HPDE6-E6E7 (cell line): ENCODE measurements around the gene OXSM.

Experiments used
- DNase-seq: peaks from one replicate; pipeline ENCODE4 v3.0.0; 2011; ENCODE audit warnings: missing footprints; ENCODE audit errors: extremely low spot score

OXSM gene

DNA sequence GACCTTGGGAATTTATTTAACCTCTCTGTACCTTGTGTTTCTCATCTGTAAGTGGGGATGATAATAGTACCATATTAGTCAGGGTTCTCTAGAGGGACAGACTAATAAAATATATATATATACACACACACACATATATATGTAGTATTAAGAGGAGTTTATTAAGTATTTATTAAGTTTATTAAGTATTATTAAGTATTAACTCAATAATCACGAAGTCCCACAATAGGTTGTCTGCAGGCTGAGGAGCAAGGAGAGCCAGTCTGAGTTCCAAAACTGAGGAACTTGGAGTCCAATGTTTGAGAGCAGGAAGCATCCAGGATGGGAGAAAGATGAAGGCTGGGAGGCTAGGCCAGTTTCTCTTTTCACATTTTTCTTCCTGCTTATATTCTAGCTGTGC lies 14.8 kb downstream of the OXSM start:
- DNase-seq = no peak

GRCh38 chr3:25812644-25813043 lies 22.8 kb downstream of the OXSM start:
- no peak for DNase-seq

- no peak for DNase-seq
Observed at GRCh38 chr3:25817107-25817506, 27.2 kb downstream of the OXSM start.

GRCh38 chr3:25817638-25818037 lies 27.7 kb downstream of the OXSM start:
- no peak for DNase-seq

GRCh38 chr3:25818335-25818734 lies 28.4 kb downstream of the OXSM start:
- no peak for DNase-seq

DNA sequence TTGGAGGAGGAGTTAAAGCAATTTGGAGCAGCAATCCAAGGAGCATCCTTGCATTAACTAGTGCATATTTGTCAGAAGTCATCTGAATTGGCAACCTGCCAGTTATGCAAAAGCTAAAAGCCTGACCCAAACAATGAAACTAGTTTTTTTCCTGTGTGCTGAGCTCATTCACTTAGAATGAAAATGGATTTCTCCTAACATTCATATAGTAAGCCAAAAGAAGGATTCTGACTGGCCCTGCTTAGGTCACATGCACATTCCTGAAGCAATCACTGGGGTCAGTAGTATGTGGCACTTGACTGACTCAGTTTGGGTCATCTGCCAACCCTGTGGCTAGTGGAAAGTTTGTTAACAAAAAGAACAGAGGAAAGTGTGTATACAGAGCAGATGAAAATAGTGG lies 30.5 kb downstream of the OXSM start:
- DNase-seq = no peak

DNA sequence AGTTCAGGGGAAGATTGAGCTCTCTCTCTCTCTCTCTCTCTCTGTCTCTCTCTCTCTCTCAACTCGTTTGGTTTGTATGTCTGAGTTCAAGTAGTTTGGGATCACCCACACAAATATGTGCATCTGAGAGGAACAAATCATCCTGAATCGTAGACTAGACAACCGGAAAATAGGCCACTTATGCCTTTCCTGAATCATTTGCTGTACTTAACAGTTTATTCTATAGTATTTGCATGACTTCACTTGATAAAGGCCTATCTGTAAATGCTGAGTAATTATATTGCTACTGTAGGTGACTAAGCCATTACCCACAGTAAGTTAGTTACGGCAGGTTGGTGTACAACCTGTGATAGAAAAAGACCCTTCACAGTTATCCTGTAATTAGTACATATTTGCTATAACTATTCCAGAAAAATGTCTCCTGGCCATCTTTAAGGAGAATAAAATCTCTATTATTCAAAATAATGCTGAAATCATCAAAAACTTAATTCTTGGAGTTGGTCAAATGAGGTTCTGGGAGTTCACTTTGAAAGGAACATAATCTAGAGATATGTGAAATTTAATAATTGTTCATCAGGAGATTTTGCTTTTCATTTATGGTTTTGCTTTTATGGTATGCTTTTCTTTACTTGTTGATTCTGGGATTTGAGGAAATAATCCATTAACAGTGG lies 31.1 kb downstream of the OXSM start:
- no peak for DNase-seq

DNA sequence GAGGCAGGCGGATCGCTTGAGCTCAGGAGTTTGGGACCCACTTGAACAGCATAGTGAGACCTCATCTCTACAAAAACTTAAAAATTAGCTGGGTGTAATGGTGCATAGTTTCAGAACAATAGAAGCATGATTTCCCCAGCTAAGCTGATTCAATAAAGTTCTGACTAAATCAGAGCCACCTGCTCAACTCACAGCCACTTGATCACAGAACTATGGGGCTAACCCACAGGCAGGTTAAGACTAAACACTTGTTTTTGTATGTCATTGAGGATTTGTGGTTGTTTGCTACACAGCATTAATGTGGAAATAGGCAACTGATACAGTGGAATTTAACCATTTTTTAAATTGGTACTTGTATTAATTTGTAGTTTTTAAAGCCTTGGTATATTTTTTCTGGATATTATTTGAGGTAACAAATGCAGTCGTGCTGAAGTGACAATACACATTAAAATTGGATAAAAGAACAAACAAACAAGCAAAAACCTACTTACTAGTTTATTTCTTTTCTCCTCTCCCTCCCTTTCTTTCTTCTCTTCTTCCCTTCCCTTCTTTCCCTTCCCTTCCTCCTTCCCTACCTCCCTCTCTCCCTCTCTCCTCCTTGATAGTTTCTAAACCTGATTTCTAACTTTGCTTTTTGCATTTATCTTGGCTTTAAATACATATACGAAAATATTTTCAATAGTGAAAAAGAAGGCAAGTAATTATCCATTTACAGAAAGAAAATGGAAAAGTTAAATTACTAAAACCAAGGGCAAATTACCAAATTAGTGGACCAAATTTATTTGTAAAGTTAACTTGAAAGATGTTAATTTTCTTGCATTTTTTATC lies 32.1 kb downstream of the OXSM start:
- DNase-seq = no peak

GRCh38 chr3:25823314-25823713 lies 33.4 kb downstream of the OXSM start:
- DNase-seq = no peak

DNA sequence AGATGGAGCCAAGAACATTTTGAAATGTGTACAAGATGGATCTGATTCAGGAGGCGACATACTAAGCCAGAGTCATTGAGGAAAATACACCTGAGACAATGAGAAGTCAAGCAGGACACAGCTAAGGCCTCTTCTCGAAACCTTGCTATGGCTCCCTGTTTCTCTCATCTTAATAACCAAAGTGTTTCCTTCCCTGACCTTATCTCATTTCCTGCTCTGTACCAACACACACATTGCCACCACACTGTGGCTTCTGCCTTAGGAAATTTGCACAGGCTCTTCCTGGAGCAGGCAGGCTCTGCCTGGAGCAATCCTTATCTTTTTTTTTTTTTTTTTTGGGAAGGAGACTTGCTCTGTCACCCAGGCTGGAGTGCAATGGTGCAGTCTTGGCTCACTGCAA lies 36.6 kb downstream of the OXSM start:
- DNase-seq = no peak

- DNase-seq = no peak
Observed at GRCh38 chr3:25830373-25831280, 40.7 kb downstream of the OXSM start.

GRCh38 chr3:25831578-25831977 lies 41.7 kb downstream of the OXSM start:
- no peak for DNase-seq

DNA sequence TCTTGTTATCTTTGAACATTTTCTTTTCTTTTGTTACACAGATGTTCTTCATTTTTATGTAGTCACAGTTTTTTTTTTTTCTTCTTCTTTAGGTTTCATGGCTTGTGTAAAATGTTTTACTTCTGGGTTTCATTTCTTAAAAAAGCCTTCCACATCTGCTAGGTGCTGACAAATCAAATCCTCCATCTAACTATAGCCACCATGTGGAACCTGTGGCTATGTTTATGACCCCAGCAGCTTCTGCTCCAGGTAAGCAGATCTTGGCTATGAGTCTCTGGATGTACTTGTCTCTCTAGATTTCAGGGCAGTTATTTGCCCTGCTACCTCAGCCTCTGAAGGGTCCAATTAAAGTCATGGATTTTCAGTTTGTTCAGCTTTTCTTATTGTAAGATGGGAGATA lies 44.5 kb downstream of the OXSM start:
- DNase-seq = no peak

- no peak for DNase-seq
Observed at GRCh38 chr3:25836579-25836978, 46.7 kb downstream of the OXSM start.

GRCh38 chr3:25837038-25837437 lies 47.1 kb downstream of the OXSM start:
- no peak for DNase-seq

GRCh38 chr3:25840099-25840498 lies 50.2 kb downstream of the OXSM start:
- DNase-seq = no peak

GRCh38 chr3:25843332-25843731 lies 53.4 kb downstream of the OXSM start:
- DNase-seq = no peak
